ENCODE results near the gene CHORDC1. TPM values are rescaled to one million over a fixed set of nuclear protein-coding genes. Genes with fewer than 3 reads are reported as not detected.
"Not testable (repeated sequence)": the region's sequence is repeated elsewhere in the genome, so short reads cannot be mapped to it uniquely, and the experiment has no call there.

CHORDC1 gene
- total RNA-seq, 4 donors from 2014 or later, result 26.1 to 51.2 (median 43.7) TPM

DNA sequence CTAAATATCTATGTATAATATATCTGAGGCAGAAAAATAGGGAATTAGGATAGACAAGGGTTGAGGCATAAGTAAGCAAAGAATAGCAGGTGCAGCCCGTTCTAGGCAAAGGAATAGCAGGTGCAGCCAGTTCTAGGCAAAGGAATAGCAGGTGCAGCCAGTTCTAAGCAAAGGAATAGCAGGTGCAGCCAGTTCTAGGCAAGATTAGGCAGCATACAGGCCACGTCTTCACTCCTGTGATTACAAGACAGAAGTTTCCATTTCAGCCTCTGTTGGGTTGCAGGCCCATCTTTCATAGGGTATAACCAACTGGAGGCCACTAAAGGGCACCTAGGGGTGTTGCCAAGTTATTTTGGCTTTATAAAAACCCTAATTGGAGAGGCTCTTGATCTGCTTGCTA, 28.8 kb upstream of the CHORDC1 start:
- H3K27ac ChIP-seq, result no peak overlapping the region
- TF ChIP-seq POLR2A (IDR thresholded peaks at IDR 0.05), result no peak
- TF ChIP-seq, protein P1, sequence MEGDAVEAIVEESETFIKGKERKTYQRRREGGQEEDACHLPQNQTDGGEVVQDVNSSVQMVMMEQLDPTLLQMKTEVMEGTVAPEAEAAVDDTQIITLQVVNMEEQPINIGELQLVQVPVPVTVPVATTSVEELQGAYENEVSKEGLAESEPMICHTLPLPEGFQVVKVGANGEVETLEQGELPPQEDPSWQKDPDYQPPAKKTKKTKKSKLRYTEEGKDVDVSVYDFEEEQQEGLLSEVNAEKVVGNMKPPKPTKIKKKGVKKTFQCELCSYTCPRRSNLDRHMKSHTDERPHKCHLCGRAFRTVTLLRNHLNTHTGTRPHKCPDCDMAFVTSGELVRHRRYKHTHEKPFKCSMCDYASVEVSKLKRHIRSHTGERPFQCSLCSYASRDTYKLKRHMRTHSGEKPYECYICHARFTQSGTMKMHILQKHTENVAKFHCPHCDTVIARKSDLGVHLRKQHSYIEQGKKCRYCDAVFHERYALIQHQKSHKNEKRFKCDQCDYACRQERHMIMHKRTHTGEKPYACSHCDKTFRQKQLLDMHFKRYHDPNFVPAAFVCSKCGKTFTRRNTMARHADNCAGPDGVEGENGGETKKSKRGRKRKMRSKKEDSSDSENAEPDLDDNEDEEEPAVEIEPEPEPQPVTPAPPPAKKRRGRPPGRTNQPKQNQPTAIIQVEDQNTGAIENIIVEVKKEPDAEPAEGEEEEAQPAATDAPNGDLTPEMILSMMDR (IDR thresholded peaks at IDR 0.05), result no peak
- no peaks in the 10 kb centered on the region for H3K9me3 ChIP-seq
- no peaks in the 10 kb centered on the region for H3K36me3 ChIP-seq
- no peak for DNase-seq
- no peaks in the 10 kb centered on the region for H3K27me3 ChIP-seq
- no peaks in the 10 kb centered on the region for H3K4me1 ChIP-seq
- H3K4me3 ChIP-seq, result no peak overlapping the region

DNA sequence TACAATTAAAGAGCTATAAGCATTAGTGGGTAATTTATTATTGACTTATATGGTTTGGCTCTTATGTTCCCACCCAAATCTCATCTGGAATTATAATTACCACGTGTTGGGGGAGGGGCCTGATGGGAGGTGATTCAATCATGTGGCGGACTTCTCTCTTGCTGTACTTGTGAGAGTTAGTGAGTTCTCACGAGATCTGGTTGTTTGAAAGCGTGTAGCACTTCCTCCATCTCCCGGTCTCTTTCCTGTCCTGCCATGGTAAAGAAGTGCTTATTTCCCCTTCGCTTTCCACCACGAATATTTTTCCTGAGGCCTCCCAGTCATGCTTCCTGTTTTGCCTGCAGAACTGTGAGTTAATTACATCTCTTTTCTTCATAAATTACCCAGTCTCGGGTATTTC, 28.1 kb upstream of the CHORDC1 start:
- DNase-seq, result no peak
- no peak overlapping the region for H3K27ac ChIP-seq
- H3K4me3 ChIP-seq, result no peak overlapping the region
- no peaks in the 10 kb centered on the region for H3K27me3 ChIP-seq
- TF ChIP-seq POLR2A (IDR thresholded peaks at IDR 0.05), result no peak
- TF ChIP-seq, protein P1 (IDR thresholded peaks at IDR 0.05), result no peak
- H3K4me1 ChIP-seq, result no peaks in the 10 kb centered on the region
- H3K36me3 ChIP-seq, result no peaks in the 10 kb centered on the region
- H3K9me3 ChIP-seq, result no peaks in the 10 kb centered on the region

DNA sequence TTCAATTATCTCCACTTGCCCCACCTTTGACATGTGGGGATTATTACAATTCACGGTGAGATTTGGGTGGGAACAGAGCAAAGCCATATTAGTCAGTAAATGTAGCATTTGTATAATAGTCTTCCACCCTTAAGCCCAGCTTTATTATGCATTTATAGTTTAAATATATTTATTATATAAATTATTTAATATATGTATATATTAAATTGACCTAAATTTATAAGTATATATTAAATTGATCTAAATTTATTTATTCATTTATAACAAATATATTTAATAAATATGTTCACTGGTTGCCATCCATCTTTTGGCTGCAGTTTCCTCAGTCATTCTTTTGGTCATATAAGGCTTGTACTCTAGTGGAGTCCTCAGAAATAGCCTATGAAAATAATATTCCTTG, 23.6 kb upstream of the CHORDC1 start:
- no peak for TF ChIP-seq POLR2A (IDR thresholded peaks at IDR 0.05)
- TF ChIP-seq, protein P1 (IDR thresholded peaks at IDR 0.05), result no peak
- no peaks in the 10 kb centered on the region for H3K9me3 ChIP-seq
- H3K27me3 ChIP-seq, result no peaks in the 10 kb centered on the region
- no peak overlapping the region for H3K4me3 ChIP-seq
- H3K4me1 ChIP-seq, result no peaks in the 10 kb centered on the region
- H3K36me3 ChIP-seq, result no peaks in the 10 kb centered on the region
- no peak overlapping the region for H3K27ac ChIP-seq
- no peak for DNase-seq

DNA sequence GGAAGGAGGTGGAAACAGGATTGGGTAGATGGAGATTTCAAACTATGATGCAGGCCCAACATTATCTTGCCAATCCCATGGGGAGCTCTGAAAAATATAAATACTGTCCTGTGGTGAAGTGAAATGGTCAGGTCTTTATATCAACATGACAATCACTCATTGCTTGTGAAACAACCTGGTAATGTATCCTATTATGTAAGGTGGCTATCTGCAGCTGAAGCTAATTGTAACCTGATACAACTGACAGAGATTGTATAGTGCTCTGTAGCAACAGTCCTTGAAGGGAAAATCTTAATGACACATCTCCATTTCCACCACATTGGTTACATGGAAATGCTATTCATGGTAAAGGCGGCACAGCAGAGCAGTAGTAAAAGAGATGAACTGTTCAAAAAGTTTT, 20.7 kb upstream of the CHORDC1 start:
- no peak overlapping the region for H3K27ac ChIP-seq
- no peaks in the 10 kb centered on the region for H3K4me1 ChIP-seq
- no peak for DNase-seq
- H3K36me3 ChIP-seq, result no peaks in the 10 kb centered on the region
- no peaks in the 10 kb centered on the region for H3K27me3 ChIP-seq
- H3K4me3 ChIP-seq, result no peak overlapping the region
- no peak for TF ChIP-seq POLR2A (IDR thresholded peaks at IDR 0.05)
- TF ChIP-seq, protein P1 (IDR thresholded peaks at IDR 0.05), result no peak
- no peaks in the 10 kb centered on the region for H3K9me3 ChIP-seq

DNA sequence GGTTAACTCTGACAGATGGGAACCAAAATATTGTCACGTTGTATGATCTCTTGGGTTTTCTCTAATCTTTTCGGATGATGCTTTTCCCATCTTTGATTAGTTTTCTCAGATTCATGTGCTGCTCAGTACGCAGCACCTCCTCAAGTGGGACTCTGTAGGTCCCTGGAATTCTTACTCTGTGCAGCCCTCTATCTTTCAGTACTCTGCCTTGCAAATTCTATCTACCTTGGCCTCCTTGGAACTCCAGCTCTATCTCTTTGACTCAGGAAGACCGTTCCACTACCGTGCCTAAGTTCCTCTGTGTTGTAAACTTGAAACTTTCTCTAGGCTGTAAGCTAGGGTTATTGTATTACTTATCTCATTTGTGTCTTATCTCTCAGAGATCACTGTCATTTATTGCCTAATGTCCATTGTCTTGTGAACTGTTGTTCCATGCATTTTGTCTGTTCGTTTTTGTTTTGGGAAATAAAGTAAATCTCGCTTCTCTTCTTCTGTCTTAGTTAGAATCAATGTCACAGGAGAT, 20.1 kb upstream of the CHORDC1 start:
- Histone ChIP-seq H3K27ac (no peak overlapping the region), H3K9me3 (no peaks in the 10 kb centered on the region), H3K4me1 (no peaks in the 10 kb centered on the region), H3K27me3 (no peaks in the 10 kb centered on the region), H3K4me3 (no peak overlapping the region), H3K36me3 (no peaks in the 10 kb centered on the region)
- DNase-seq, result no peak
- TF ChIP-seq, protein P1 (IDR thresholded peaks at IDR 0.05), result no peak
- no peak for TF ChIP-seq POLR2A (IDR thresholded peaks at IDR 0.05)

DNA sequence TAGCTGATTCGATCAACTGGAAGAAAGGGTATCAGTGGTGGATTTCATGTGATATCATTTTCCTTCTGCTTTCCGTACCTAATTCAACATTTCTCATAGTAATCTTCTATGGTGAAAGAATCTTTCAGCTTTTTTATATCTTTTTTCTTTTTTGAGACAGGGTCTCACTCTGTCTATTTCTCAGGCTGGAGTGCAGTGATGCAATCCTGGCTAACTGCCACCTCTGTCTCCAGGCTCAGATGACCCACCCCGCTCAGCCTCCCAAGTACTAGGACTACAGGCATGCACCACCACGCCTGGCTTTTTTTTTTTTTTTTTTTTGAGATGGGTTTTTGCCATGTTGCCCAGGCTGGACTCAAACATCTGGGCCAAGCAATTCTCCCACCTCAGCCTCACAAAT, 18.6 kb upstream of the CHORDC1 start:
- Histone ChIP-seq H3K36me3 (no peaks in the 10 kb centered on the region), H3K27ac (no peak overlapping the region), H3K27me3 (no peaks in the 10 kb centered on the region), H3K4me1 (no peaks in the 10 kb centered on the region), H3K4me3 (no peak overlapping the region), H3K9me3 (no peaks in the 10 kb centered on the region)
- TF ChIP-seq POLR2A (IDR thresholded peaks at IDR 0.05), result no peak
- TF ChIP-seq, protein P1 (IDR thresholded peaks at IDR 0.05), result no peak
- no peak for DNase-seq

DNA sequence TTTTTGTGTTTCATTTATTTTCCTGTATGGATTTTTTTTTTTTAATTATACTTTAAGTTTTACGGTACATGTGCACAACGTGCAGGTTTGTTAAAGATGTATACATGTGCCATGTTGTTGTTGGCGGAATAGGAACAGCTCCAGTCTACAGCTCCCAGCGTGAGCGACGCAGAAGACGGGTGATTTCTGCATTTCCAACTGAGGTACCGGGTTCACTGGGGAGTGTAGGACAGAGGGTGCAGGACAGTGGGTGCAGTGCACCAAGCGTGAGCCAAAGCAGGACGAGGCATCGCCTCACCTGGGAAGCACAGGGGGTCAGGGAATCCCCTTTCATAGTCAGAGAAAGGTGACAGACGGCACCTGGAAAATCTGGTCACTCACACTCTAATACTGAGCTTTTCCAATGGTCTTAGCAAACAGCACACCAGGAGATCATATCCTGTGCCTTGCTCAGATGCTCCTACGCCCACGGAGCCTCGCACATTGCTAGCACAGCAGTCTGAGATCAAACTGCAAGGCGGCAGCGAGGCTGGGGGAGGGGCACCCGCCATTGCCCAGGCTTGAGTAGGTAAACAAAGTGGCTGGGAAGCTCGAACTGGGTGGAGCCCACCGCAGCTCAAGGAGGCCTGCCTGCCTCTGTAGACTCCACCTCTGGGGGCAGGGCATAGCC, 17.3 kb upstream of the CHORDC1 start:
- DNase-seq, H3K27me3 ChIP-seq, H3K4me1 ChIP-seq, H3K9me3 ChIP-seq, H3K4me3 ChIP-seq, H3K36me3 ChIP-seq, H3K27ac ChIP-seq: not testable (repeated sequence)

Data from Peyer's patch (tissue), 4 donors.